Stomach (tissue), 9 donors: ENCODE measurements around the gene SGSH. TPM values are rescaled to one million over a fixed set of nuclear protein-coding genes. Genes with fewer than 3 reads are reported as not detected.

Experiments used
- DNase-seq, 2 donors: peaks; one replicate each; pipeline versions ENCODE4 v3.0.0 to v3.0.0-alpha.2; 2013 to 2019
- H3K27ac ChIP-seq, 5 donors: fragments of 200-600 bp in 4 of 5; sonication (generic) in 4 of 5; one replicate each; pipeline ENCODE4 v1.5.1; 2013 to 2019; ENCODE audit warnings: mild to moderate bottlenecking in 1 of 5, moderate library complexity in 1 of 5
- H3K27me3 ChIP-seq, 3 donors: fragments of 200-600 bp; sonication (generic); one replicate each; pipeline ENCODE4 v1.5.1; 2017 to 2019; ENCODE audit warnings: mixed run types in 1 of 3
- H3K36me3 ChIP-seq, 4 donors: fragments of 200-600 bp; sonication (generic); 1 replicate in 3 of 4; 2 replicates in 1 of 4; pipeline ENCODE4 v1.5.1; 2016 to 2019
- H3K4me1 ChIP-seq, 4 donors: fragments of 200-600 bp; sonication (generic); one replicate each; pipeline ENCODE4 v1.5.1; 2016 to 2019
- H3K4me3 ChIP-seq, 4 donors: fragments of 200-600 bp; sonication (generic) in 3 of 4; one replicate each; pipeline ENCODE4 v1.5.1; 2016 to 2019; ENCODE audit warnings: mild to moderate bottlenecking in 1 of 4
- H3K9me3 ChIP-seq, 4 donors: fragments of 200-600 bp; sonication (generic); one replicate each; pipeline ENCODE4 v1.5.1; 2016 to 2019
- CTCF ChIP-seq, 7 experiments: fragments of 450-650 bp in 4 of 7; fragments of 200-600 bp in 3 of 7; sonication (generic) in 3 of 7; IDR thresholded peaks; one replicate each; pipeline ENCODE4 v1.5.1; 2016 to 2019; ENCODE audit warnings: antibody characterized with exemption in 7 of 7, control low read depth in 2 of 7, mild to moderate bottlenecking in 1 of 7
- EP300 ChIP-seq: sonication (generic); formaldehyde crosslinking; IDR thresholded peaks from one replicate; pipeline ENCODE4 v1.6.1; 2017; ENCODE audit warnings: antibody characterized with exemption
- POLR2A ChIP-seq, 4 donors: fragments of 450-650 bp; IDR thresholded peaks; one replicate each; pipeline ENCODE4 v1.6.1; 2016; ENCODE audit warnings: antibody characterized with exemption in 4 of 4, control low read depth in 2 of 4, mild to moderate bottlenecking in 1 of 4, moderate library complexity in 1 of 4
- POLR2AphosphoS5 ChIP-seq, 3 donors: sonication (generic); formaldehyde crosslinking; IDR thresholded peaks; one replicate each; pipeline ENCODE4 v1.6.1; 2016; ENCODE audit warnings: antibody characterized with exemption in 3 of 3
- WGBS, 5 donors: extraction: QIAGEN DNeasy Blood & Tissue Kit in 3 of 5; methylation state at CpG; one replicate each; pipeline versions ENCODE4 v1.1.5 to v1.1.7; 2013 to 2018; 5-methylcytosine and 5-hydroxymethylcytosine counted together
- intact Hi-C: fragments of 100-400 bp; cut with DNase I; formaldehyde crosslinking; loops from one replicate; pipeline ENCODE4 v1.15.1; 2023; ENCODE audit warnings: low total_unique reads
- polyA plus RNA-seq, 3 donors: library from polyadenylated mRNA; stranded (reverse); fragments of 200-250 nt; gene quantifications; one replicate each; pipeline ENCODE4 v1.2.3, GENCODE V29; 2013
- total RNA-seq, 5 donors: library from RNA; depleted of rRNA; stranded (reverse); fragments of >200 nt; gene quantifications; one replicate each; pipeline versions ENCODE4 v1.1.0 to v1.2.3, GENCODE V29; 2014 to 2016
- donor health status: healthy with polysubstance abuse.
- donor health status: Bipolar disorder and iron deficiency.
- donor health status: healthy.

SGSH gene
- total and polyA plus RNA-seq, 8 donors: 15.7 to 307 (median 41.5) TPM

DNA sequence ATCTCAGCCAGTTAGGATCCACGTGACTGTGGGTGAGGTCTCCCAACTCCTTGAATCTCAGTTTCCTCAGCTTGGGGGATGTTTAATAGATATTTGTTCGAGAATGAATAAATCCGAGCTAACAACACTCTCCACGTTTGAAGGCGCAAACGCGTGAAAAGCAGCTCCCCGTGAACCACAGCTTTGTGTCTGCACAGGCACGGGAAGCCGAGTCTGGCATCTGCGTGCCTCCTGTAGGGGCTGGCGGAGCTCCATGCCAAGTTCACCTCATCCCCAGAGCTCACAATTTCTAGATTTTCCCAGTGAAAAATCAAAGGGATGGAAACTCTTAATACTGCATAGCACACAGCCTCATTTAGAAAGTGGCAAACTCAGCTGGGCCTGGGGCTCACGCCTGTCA, 14.3 kb downstream of the SGSH start:
- intact Hi-C loops: no loop called here
- Histone ChIP-seq H3K4me3 (no peak overlapping the region), H3K27me3 (no peaks in the 10 kb centered on the region), H3K27ac (no peak overlapping the region), H3K9me3 (no peaks in the 10 kb centered on the region), H3K4me1 (no peaks in the 10 kb centered on the region), H3K36me3 (peaks cover 11 to 38% (median 30%) of the 10 kb centered on the region in 4 donors)
- no peak for DNase-seq
- WGBS, 5 donors: 90 to 95% (median 93%) methylated on average over 13 of the region's 13 CpGs
- TF ChIP-seq CTCF (IDR thresholded peaks at IDR 0.05): no peak
- no peak for TF ChIP-seq POLR2AphosphoS5 (IDR thresholded peaks at IDR 0.05)
- TF ChIP-seq POLR2A (IDR thresholded peaks at IDR 0.05): no peak
- TF ChIP-seq EP300: no peak

- 76 to 87% (median 84%) methylated on average over 12 to 19 of the region's 19 CpGs for WGBS, 5 donors
- Histone ChIP-seq H3K27me3 (no peaks in the 10 kb centered on the region), H3K4me3 (no peak overlapping the region), H3K9me3 (no peaks in the 10 kb centered on the region), H3K27ac (no peak overlapping the region), H3K4me1 (no peaks in the 10 kb centered on the region), H3K36me3 (peaks cover 2 to 28% (median 21%) of the 10 kb centered on the region in 4 donors)
- no peak for DNase-seq
- TF ChIP-seq EP300: no peak
- TF ChIP-seq POLR2A (IDR thresholded peaks at IDR 0.05): no peak
- TF ChIP-seq CTCF (IDR thresholded peaks at IDR 0.05): no peak
- no peak for TF ChIP-seq POLR2AphosphoS5 (IDR thresholded peaks at IDR 0.05)
- intact Hi-C loops: no loop called here
Observed at GRCh38 chr17:80204626-80205468, 15.3 kb downstream of the SGSH start.

DNA sequence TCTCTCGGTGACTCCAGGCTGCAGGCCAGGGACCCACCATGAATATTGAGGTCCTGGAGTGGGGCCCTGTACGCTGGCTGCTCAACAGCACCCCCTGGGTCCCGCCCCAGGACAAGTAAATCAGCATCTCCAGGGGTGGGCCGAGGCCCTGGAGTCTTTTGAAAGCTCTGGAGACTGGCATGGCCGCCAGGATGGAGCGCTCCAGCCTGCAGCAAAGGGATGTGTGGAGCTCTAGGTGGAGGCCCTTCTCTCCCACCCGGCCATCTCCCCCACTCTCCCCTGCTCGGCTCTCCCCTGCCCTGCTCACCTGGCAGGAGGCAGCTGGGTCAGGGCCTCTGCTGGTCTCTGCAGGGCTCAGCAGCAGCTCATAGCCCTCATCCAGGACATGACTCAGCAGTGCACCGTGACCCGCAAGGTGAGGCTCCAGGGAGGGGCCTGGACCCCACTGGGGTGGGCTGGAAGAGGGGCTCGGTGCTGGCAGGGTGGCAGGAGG, 16.6 kb downstream of the SGSH start:
- H3K27me3 ChIP-seq: peaks cover 0 to 2% (median 0%) of the 10 kb centered on the region in 3 donors
- no peaks in the 10 kb centered on the region for H3K4me1 ChIP-seq
- intact Hi-C loops: no loop called here
- no peak overlapping the region for H3K4me3 ChIP-seq
- TF ChIP-seq CTCF (IDR thresholded peaks at IDR 0.05) (no peak), POLR2AphosphoS5 (IDR thresholded peaks at IDR 0.05) (no peak), POLR2A (IDR thresholded peaks at IDR 0.05) (no peak), EP300 (no peak)
- no peaks in the 10 kb centered on the region for H3K9me3 ChIP-seq
- no peak overlapping the region for H3K27ac ChIP-seq
- DNase-seq: no peak
- 79 to 88% (median 86%) methylated on average over 10 to 11 of the region's 11 CpGs for WGBS, 5 donors
- peaks cover 0 to 15% (median 7%) of the 10 kb centered on the region in 4 donors for H3K36me3 ChIP-seq

DNA sequence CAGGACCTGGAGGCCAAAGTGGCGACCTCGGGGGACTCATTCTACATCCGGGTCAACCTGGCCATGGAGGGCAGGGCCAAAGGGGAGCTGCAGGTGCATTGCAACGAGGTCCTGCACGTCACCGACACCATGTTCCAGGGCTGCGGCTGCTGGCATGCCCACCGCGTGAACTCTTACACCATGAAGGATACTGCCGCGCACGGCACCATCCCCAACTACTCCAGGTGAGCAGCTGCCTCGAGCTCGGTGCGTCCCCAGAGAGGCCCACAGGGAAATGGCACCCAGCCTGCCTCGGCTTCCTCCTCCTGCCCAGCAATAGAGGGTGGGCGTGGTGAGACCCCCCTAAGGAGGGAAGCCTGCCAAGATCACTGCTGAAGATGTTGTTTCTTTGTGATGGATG, 17.9 kb downstream of the SGSH start:
- intact Hi-C loops: no loop called here
- TF ChIP-seq EP300: no peak
- no peak for TF ChIP-seq POLR2AphosphoS5 (IDR thresholded peaks at IDR 0.05)
- TF ChIP-seq POLR2A (IDR thresholded peaks at IDR 0.05): no peak
- TF ChIP-seq CTCF (IDR thresholded peaks at IDR 0.05): no peak
- 88 to 93% (median 90%) methylated on average over 17 of the region's 17 CpGs for WGBS, 5 donors
- no peak overlapping the region for H3K27ac ChIP-seq
- H3K27me3 ChIP-seq: peaks cover 0 to 7% (median 0%) of the 10 kb centered on the region in 3 donors
- no peak for DNase-seq
- H3K4me3 ChIP-seq: no peak overlapping the region
- H3K9me3 ChIP-seq: no peaks in the 10 kb centered on the region
- H3K36me3 ChIP-seq: peaks cover 0 to 4% (median 0%) of the 10 kb centered on the region in 4 donors
- H3K4me1 ChIP-seq: no peaks in the 10 kb centered on the region
